ENCODE data around the gene PTPRK. TPM values are rescaled to one million over a fixed set of nuclear protein-coding genes. Genes with fewer than 3 reads are reported as not detected.

Gene PTPRK
- total and polyA plus RNA-seq, 2 of the 8 experiments (the other 6 are each of a cell fraction or from before 2014, with no cell fraction given): 11.4 to 47.3 TPM

DNA sequence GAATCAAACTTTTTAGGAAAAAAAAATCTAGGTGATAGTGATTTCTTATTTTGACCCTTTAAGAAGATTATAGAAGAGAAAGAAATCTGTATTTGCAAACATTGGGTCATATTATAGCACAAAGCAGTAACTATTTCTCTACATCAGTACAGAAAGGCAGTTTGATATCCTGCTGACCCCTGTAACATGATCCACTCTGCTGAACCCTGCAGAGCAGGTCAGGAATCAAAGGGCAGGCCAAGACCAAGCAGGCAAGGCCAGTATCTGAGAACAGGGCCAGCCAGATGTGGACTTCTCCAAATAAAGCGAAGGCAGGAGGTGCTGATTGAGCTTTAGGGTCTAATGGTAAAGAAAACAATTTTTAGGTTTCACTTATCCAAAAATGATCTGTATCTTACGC lies 239.4 kb downstream of the PTPRK start:
- H2AK5ac ChIP-seq (ENCODE audit: low read depth, low read length): no peak overlapping the region
- H3K27me3 ChIP-seq (replicated peaks in 1 of 4; ENCODE audit: control insufficient read depth in 3 of 4, extremely low read depth in 1 of 4, insufficient read depth in 3 of 4, low read length in 3 of 4): no peaks in the 10 kb centered on the region; a peak in 1 of 7 replicates
- no peak overlapping the region for H3K56ac ChIP-seq (replicated peaks; ENCODE audit: insufficient read length, low read depth, low read length)
- DNase-seq (ENCODE audit: low read depth in 1 of 2, low spot score in 2 of 2) (no peak), FAIRE-seq (peak; percentile 42)
- no peaks in the 10 kb centered on the region for H3K79me1 ChIP-seq (ENCODE audit: low read depth, low read length)
- no peak overlapping the region for H3K18ac ChIP-seq (ENCODE audit: extremely low read depth, low read length)
- peaks cover 0 to 15% (median 8%) of the 10 kb centered on the region in 4 experiments; a peak in 4 of 7 replicates for H3K4me1 ChIP-seq (replicated peaks in 1 of 4; ENCODE audit: control insufficient read depth in 3 of 4, insufficient read depth in 4 of 4, low read length in 3 of 4)
- peak overlapping the region in 1 of 2 experiments; percentile 51; a peak in 2 of 4 replicates for H3K4me2 ChIP-seq (ENCODE audit: insufficient read depth in 1 of 2, low read depth in 2 of 2, low read length in 2 of 2)
- H3K27ac ChIP-seq (ENCODE audit: low read depth, low read length): no peak overlapping the region
- no peak overlapping the region for H2BK12ac ChIP-seq (ENCODE audit: low read depth, low read length)
- H2BK120ac ChIP-seq (replicated peaks; ENCODE audit: low read depth, low read length): no peak overlapping the region
- CTCF ChIA-PET (ENCODE audit: partially characterized antibody): no interaction called here
- H3K23ac ChIP-seq (ENCODE audit: insufficient read length): no peak overlapping the region
- no peak overlapping the region for H4K8ac ChIP-seq (ENCODE audit: extremely low read depth, insufficient read depth, low read length)
- H4K5ac ChIP-seq (ENCODE audit: insufficient read length, low read depth, low read length): no peak overlapping the region
- no peaks in the 10 kb centered on the region for H3K23me2 ChIP-seq (ENCODE audit: low read depth, low read length)
- no peak overlapping the region for H2BK15ac ChIP-seq (ENCODE audit: low read length)
- H2BK20ac ChIP-seq (ENCODE audit: low read length): no peak overlapping the region
- H3K14ac ChIP-seq (ENCODE audit: insufficient read length): no peak overlapping the region
- WGBS, 2 experiments (ENCODE audit: extremely low coverage in 1 of 2, insufficient coverage in 1 of 2, insufficient read length in 1 of 2, insufficient replicate concordance in 2 of 2, low coverage in 1 of 2, low lambda C conversion rate in 2 of 2, missing lambda C conversion rate in 1 of 2): 47% methylated on average over 2 of the region's 2 CpGs; no CpG with 5 or more reads in 1 of the 2 experiments
- POLR2A ChIA-PET (ENCODE audit: partially characterized antibody): no interaction called here
- no peak overlapping the region for H3K4ac ChIP-seq (replicated peaks; ENCODE audit: insufficient read length, low read depth, low read length)
- no peak overlapping the region for H3K9ac ChIP-seq (replicated peaks in 1 of 4; ENCODE audit: extremely low read depth in 1 of 4, low read depth in 3 of 4, low read length in 3 of 4)
- no peak overlapping the region for H2BK5ac ChIP-seq (ENCODE audit: low read depth, low read length)
- peaks cover 0 to 3% of the 10 kb centered on the region in 2 experiments; a peak in 1 of 4 replicates for H3K79me2 ChIP-seq (ENCODE audit: control insufficient read depth in 1 of 2, insufficient read depth in 2 of 2, low read length in 2 of 2)
- no peak overlapping the region for H4K91ac ChIP-seq (replicated peaks; ENCODE audit: insufficient read length, low read length)
- no peaks in the 10 kb centered on the region for H3K36me3 ChIP-seq (ENCODE audit: control insufficient read depth in 2 of 4, insufficient read depth in 4 of 4, low read length in 3 of 4)
- H3K9me3 ChIP-seq (ENCODE audit: insufficient read depth in 2 of 2, low read depth in 1 of 2, low read length in 1 of 2): no peaks in the 10 kb centered on the region
- peaks cover 3 to 8% of the 10 kb centered on the region in 2 experiments for H4K20me1 ChIP-seq (replicated peaks in 1 of 2; ENCODE audit: control insufficient read depth in 1 of 2, insufficient read depth in 2 of 2, low read length in 2 of 2)
- H2AFZ ChIP-seq (ENCODE audit: low read length): no peak overlapping the region
- peak overlapping the region in 1 of 4 experiments; percentile 28; a peak in 1 of 8 replicates for H3K4me3 ChIP-seq (ENCODE audit: extremely low read depth in 1 of 4, insufficient read depth in 2 of 4, low read depth in 3 of 4, low read length in 4 of 4)
- TF ChIP-seq EP300 (IDR thresholded peaks at IDR 0.05; ENCODE audit: borderline replicate concordance in 1 of 2, low read depth in 2 of 2, low read length in 2 of 2): no peak
